Inflammatory macrophage treated with lipopolysaccharide for 4 hours (primary cell): ENCODE data around the gene SLC30A7.
"Not testable (repeated sequence)": the region's sequence is repeated elsewhere in the genome, so short reads cannot be mapped to it uniquely, and the experiment has no call there.

Source experiments
- DNase-seq: peaks from one replicate; pipeline ENCODE4 v3.0.0-alpha.2; 2020

SLC30A7 gene

GRCh38 chr1:100942304-100943046 lies 46.6 kb downstream of the SLC30A7 start:
- no peak for DNase-seq

GRCh38 chr1:100943533-100943932 lies 47.6 kb downstream of the SLC30A7 start:
- no peak for DNase-seq

- not testable (repeated sequence) for DNase-seq
Observed at GRCh38 chr1:100946064-100946463, 50.2 kb downstream of the SLC30A7 start.

GRCh38 chr1:100947816-100948215 lies 51.9 kb downstream of the SLC30A7 start:
- DNase-seq = not testable (repeated sequence)

GRCh38 chr1:100948721-100949405 lies 53.0 kb downstream of the SLC30A7 start:
- not testable (repeated sequence) for DNase-seq

GRCh38 chr1:100949515-100950158 lies 53.7 kb downstream of the SLC30A7 start:
- not testable (repeated sequence) for DNase-seq

GRCh38 chr1:100950337-100950736 lies 54.4 kb downstream of the SLC30A7 start:
- no peak for DNase-seq

GRCh38 chr1:100950781-100951180 lies 54.9 kb downstream of the SLC30A7 start:
- no peak for DNase-seq

GRCh38 chr1:100952104-100952745 lies 56.3 kb downstream of the SLC30A7 start:
- DNase-seq = no peak

- DNase-seq = not testable (repeated sequence)
Observed at GRCh38 chr1:100952970-100953369, 57.1 kb downstream of the SLC30A7 start.

GRCh38 chr1:100953960-100954730 lies 58.3 kb downstream of the SLC30A7 start:
- DNase-seq = no peak

GRCh38 chr1:100955322-100955721 lies 59.4 kb downstream of the SLC30A7 start:
- no peak for DNase-seq

- no peak for DNase-seq
Observed at GRCh38 chr1:100959502-100960060, 63.7 kb downstream of the SLC30A7 start.

- DNase-seq = no peak
Observed at GRCh38 chr1:100960098-100960497, 64.2 kb downstream of the SLC30A7 start.

- no peak for DNase-seq
Observed at GRCh38 chr1:100968621-100969020, 72.7 kb downstream of the SLC30A7 start.

- DNase-seq = no peak
Observed at GRCh38 chr1:100969327-100969726, 73.4 kb downstream of the SLC30A7 start.

GRCh38 chr1:100971021-100971420 lies 75.1 kb downstream of the SLC30A7 start:
- no peak for DNase-seq

- no peak for DNase-seq
Observed at GRCh38 chr1:100972185-100972584, 76.3 kb downstream of the SLC30A7 start.

- DNase-seq = no peak
Observed at GRCh38 chr1:100976936-100977335, 81.0 kb downstream of the SLC30A7 start.

- no peak for DNase-seq
Observed at GRCh38 chr1:100979631-100980030, 83.7 kb downstream of the SLC30A7 start.

- no peak for DNase-seq
Observed at GRCh38 chr1:100982793-100983192, 86.9 kb downstream of the SLC30A7 start.

- DNase-seq = no peak
Observed at GRCh38 chr1:100988121-100988520, 92.2 kb downstream of the SLC30A7 start.
